K562 (cell line): ENCODE results near the gene VAMP8. TPM values are rescaled to one million over a fixed set of nuclear protein-coding genes. Genes with fewer than 3 reads are reported as not detected.

Experiments
- ATF7 ChIP-seq: fragments of 450-650 bp; IDR thresholded peaks from 2 replicates; pipeline ENCODE4 v1.7.1; 2014; ENCODE audit warnings: mild to moderate bottlenecking, moderate library complexity
- BRD9 ChIP-seq: fragments of 450-650 bp; IDR thresholded peaks from 2 replicates; pipeline ENCODE4 v1.6.1; 2018; ENCODE audit warnings: low read depth; ENCODE audit not compliant: partially characterized antibody
- CUX1 ChIP-seq: fragments of 200-800 bp; sonication (Bioruptor generic); IDR thresholded peaks from 2 replicates; pipeline ENCODE4 v1.6.1; 2016; ENCODE audit warnings: missing genetic modification characterization, missing compliant biosample characterization
- E2F3 ChIP-seq: fragments of 250-450 bp; sonication (Bioruptor Pico); IDR thresholded peaks from 2 replicates; pipeline ENCODE4 v1.4.0; 2020; ENCODE audit warnings: mild to moderate bottlenecking
- IRF1 ChIP-seq: sonication (generic); formaldehyde crosslinking; IDR thresholded peaks from 2 replicates; pipeline ENCODE4 v1.8.0; 2022; ENCODE audit warnings: missing genetic modification reagents, mild to moderate bottlenecking, borderline replicate concordance
- MECOM ChIP-seq: fragments of 250-450 bp; sonication (Bioruptor Pico); IDR thresholded peaks from 2 replicates; pipeline ENCODE4 v1.8.0; 2022; ENCODE audit warnings: inconsistent platforms
- MEIS2 ChIP-seq: fragments of 450-650 bp; IDR thresholded peaks from 2 replicates; pipeline ENCODE4 v1.6.1; 2014; ENCODE audit warnings: mild to moderate bottlenecking; ENCODE audit not compliant: partially characterized antibody
- PHF8 ChIP-seq: fragments of 200-600 bp; sonication (generic); IDR thresholded peaks from 2 replicates; pipeline ENCODE4 v1.6.1; 2012; ENCODE audit warnings: mixed run types, mild to moderate bottlenecking, inconsistent platforms, low read length, moderate library complexity, borderline replicate concordance
- ZNF668 ChIP-seq: fragments of 250-450 bp; sonication (Bioruptor Pico); IDR thresholded peaks from 2 replicates; pipeline ENCODE4 v1.8.0; 2022; ENCODE audit warnings: mild to moderate bottlenecking, inconsistent platforms
- polyA plus RNA-seq, 8 experiments: library from polyadenylated mRNA; depleted of rRNA in 4 of 8; stranded (reverse) in 5 of 8; unstranded in 3 of 8; fragments of >200 nt; fragmentation: Nextera tagmentation in 2 of 8; fragmentation: Illumina TruSeq in 1 of 8; extraction: Ambion mirVana in 2 of 8; extraction: Trizol in 1 of 8; gene quantifications; 2 replicates each; pipeline versions ENCODE4 v1.2.1 to v1.2.3, GENCODE V29; 2011 to 2014; ENCODE audit warnings: inconsistent platforms in 1 of 8, missing spikeins in 1 of 8
- total RNA-seq, 7 experiments: library from RNA; depleted of rRNA in 6 of 7; stranded (reverse); fragments of >200 nt in 6 of 7; fragmentation: Illumina TruSeq in 2 of 7; extraction: Trizol in 2 of 7; gene quantifications; 2 replicates each; pipeline versions ENCODE4 v1.2.1 to v1.2.3, GENCODE V29; 2011 to 2021; ENCODE audit warnings: low replicate concordance in 1 of 7
- TF ChIP-seq, protein P1 (sequence below): fragments of 450-650 bp; IDR thresholded peaks from 2 replicates; pipeline ENCODE4 v1.7.1; 2018; ENCODE audit warnings: mild to moderate bottlenecking, low read depth; ENCODE audit not compliant: partially characterized antibody

Gene VAMP8
- total and polyA plus RNA-seq, 9 of the 15 experiments (the other 6 are each of a cell fraction or from before 2014, with no cell fraction given), result 107 to 571 (median 248) TPM

- TF ChIP-seq, protein P1, sequence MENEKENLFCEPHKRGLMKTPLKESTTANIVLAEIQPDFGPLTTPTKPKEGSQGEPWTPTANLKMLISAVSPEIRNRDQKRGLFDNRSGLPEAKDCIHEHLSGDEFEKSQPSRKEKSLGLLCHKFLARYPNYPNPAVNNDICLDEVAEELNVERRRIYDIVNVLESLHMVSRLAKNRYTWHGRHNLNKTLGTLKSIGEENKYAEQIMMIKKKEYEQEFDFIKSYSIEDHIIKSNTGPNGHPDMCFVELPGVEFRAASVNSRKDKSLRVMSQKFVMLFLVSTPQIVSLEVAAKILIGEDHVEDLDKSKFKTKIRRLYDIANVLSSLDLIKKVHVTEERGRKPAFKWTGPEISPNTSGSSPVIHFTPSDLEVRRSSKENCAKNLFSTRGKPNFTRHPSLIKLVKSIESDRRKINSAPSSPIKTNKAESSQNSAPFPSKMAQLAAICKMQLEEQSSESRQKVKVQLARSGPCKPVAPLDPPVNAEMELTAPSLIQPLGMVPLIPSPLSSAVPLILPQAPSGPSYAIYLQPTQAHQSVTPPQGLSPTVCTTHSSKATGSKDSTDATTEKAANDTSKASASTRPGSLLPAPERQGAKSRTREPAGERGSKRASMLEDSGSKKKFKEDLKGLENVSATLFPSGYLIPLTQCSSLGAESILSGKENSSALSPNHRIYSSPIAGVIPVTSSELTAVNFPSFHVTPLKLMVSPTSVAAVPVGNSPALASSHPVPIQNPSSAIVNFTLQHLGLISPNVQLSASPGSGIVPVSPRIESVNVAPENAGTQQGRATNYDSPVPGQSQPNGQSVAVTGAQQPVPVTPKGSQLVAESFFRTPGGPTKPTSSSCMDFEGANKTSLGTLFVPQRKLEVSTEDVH, result peak; percentile 80
- no peak for TF ChIP-seq CUX1
- peak; percentile 79; the same call in 1 of the 2 replicates for TF ChIP-seq ATF7
- no peak for TF ChIP-seq IRF1 (CRISPR knock-in tag)
- no peak for TF ChIP-seq ZNF668 (CRISPR knock-in tag)
- peak; percentile 8 for TF ChIP-seq MEIS2
- 0 out of 2 replicates have a peak, but pooled peaks have one; percentile 32 for TF ChIP-seq MECOM (CRISPR knock-in tag)
- no peak for TF ChIP-seq E2F3
- peak; percentile 85; the same call in 1 of the 2 replicates for TF ChIP-seq PHF8
- peak; percentile 49 for TF ChIP-seq BRD9
These were observed 15.8 kb upstream of the VAMP8 start, which contains the start of gene GGCX (continued) for GRCh38 chr2:85561280-85562212.
